Measurements from ENCODE around the gene MCM8.

DNA sequence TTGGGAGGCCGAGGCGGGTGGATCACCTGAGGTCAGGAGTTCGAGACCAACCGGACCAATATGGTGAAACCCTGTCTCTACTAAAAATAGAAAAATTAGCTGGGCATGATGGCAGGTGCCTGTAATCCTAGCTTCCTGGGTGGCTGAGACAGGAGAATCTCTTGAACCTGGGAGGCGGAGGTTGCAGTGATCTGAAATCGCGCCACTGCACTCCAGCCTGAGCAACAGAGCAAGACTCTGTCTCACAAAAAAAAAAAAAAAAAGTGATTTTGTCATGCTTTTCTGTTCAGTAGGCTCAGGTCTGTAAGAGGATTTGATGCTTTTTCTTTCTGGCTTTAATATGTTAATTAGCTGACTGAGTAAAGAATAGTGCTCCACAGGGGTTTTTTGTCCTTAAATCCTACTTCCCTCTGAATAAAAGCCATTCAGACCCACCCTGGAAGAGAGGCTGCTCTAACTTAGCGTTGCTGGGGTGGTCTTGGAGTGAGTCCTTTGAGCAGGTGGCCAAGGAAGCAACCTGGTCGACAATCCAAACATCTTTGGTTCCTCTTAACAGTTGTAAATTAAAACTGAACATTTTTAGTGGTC, 19.0 kb downstream of the MCM8 start:
- TF ChIP-seq, protein P1, sequence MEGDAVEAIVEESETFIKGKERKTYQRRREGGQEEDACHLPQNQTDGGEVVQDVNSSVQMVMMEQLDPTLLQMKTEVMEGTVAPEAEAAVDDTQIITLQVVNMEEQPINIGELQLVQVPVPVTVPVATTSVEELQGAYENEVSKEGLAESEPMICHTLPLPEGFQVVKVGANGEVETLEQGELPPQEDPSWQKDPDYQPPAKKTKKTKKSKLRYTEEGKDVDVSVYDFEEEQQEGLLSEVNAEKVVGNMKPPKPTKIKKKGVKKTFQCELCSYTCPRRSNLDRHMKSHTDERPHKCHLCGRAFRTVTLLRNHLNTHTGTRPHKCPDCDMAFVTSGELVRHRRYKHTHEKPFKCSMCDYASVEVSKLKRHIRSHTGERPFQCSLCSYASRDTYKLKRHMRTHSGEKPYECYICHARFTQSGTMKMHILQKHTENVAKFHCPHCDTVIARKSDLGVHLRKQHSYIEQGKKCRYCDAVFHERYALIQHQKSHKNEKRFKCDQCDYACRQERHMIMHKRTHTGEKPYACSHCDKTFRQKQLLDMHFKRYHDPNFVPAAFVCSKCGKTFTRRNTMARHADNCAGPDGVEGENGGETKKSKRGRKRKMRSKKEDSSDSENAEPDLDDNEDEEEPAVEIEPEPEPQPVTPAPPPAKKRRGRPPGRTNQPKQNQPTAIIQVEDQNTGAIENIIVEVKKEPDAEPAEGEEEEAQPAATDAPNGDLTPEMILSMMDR (IDR thresholded peaks at IDR 0.05): no peak
- TF ChIP-seq ZFX (IDR thresholded peaks at IDR 0.05; ENCODE audit: borderline replicate concordance): no peak
